ENCODE data around the gene EIF4A3.
A peak's percentile ranks its signal among the peaks of the same experiment; 100 is the strongest.

Gene EIF4A3
- total RNA-seq: 81.3 to 674 (median 230) reads per million in 3 experiments

DNA sequence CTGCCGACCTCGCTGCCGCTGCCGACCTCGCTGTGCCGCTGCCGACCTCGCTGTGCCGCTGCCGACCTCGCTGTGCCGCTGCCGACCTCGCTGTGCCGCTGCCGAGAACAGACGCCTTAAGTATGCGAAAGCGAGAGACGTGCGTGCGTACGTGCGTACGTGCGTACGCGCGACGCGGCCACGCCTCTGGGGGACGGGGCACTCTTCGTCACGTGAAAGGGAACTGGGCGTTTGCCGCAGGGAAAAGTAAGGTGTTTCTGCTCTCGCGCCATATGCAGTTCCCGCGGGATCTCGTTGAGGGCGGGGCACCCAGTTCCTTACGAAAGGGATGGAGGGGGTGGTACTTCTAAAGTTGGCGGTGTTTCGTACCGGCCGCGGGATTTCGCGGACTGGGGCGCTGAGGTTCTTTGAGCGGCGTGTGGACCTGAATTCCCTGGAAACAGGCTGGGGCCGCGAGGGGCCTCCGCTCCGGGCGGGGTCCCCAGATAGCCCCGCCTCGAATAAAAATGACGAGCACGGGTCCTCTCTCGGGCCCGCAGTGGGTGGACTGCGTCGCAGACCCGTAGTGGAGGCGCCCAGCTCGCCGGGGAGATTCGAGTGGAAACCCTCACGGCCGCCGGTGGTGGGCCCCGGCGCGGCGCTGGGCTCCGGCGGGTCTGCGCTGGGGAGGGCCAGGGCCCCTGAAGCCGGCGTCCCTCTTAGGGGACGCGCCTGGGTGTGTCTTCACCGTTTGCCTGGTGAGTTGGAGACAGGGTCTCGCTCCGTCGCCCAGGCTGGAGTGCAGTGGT, at the start of gene EIF4A3:
Gene EIF4A3, minus strand, starts transcription at position 94 of the 788 bp plus-strand sequence. CDS start 167 bp downstream, outside the sequence.
- peak; percentile 98 for DNase-seq

GRCh38 chr17:80196652-80197051, 49.7 kb upstream of the EIF4A3 start:
- no peak for DNase-seq

- DNase-seq: peak; percentile 52
Measured at GRCh38 chr17:80195671-80196529, 49.0 kb upstream of the EIF4A3 start.

DNA sequence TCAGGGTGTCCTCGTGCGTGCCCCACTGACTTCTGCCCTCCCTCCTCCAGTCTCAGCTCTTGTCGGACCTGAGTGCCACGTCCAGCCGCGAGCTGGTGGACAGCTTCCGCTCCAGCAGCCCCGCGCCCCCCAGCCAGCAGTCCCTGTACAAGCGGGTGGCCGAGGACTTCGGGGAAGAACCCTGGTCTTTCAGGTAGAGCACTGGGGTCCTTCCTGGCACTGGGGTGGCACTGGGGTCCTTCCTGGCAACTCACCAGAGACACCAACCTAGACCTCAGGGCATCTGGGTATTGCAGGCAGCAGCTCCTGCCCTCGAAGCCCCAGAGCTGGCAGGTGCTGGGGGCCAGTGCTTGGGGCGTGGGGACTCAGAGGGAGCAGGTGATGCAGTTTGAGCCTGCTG, 48.2 kb upstream of the EIF4A3 start:
- DNase-seq: no peak

DNA sequence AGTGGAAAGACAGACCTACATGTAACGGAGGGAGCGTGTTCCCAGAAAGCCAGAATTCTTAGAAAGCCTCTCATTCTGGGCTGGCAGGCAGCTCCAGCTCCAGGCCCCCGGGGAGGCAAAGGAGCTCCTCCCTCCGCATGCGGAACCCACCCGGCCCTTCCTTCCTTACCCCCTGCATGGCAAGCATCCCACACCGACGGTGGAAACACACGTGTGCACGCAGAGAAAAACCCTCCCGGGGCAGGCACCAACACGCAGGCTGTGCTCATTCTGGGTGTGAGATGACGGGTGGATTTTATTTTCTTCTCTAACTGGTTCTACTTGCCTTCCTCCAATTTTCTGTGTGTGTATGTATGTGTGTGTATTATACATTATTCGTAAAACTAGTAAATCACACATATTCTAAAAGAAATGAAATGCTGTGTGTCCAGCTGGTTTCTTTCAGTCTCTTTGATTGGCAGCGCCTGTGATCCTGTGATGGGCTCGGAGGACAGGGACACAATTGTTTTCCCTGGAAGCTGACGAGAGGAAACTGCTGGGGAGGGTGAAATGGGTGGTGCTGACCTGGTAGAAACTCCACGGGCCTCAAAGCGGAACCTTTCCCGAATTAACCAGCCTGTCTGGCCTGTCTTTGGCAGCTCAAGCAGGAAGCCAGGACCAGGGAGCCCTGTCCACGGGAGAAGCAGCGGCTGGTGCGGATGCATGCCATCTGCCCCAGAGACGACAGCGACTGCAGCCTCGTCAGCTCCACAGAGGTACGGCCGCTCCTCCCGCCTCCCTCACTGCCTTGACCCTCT, 45.1 kb upstream of the EIF4A3 start:
- no peak for DNase-seq

- no peak for DNase-seq
Measured at GRCh38 chr17:80191192-80191591, 44.3 kb upstream of the EIF4A3 start.

- DNase-seq: no peak
Measured at GRCh38 chr17:80190716-80191115, 43.8 kb upstream of the EIF4A3 start.

GRCh38 chr17:80189611-80190010, 42.7 kb upstream of the EIF4A3 start:
- no peak for DNase-seq

DNA sequence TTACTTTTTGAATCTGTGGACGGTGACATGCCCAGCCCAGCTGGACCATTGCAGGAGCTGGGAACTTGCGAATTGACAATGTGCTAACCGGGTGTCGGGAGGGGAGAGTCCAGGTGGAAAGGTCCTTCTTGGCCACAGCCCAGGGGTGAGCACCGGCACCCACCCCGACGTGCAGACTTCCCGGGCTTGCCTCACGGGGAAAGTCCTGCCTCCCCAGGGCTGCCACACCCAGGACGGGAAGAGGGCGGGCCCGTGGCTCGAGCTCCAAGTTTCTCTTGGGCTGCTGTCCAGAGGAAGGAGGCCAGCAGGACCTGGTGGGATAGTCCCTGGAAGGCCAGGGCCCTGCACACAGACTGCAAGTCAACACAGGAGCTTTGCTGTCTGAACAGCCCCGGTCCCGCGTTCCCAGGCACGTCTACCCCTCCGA, 40.6 kb upstream of the EIF4A3 start:
- DNase-seq: no peak

DNA sequence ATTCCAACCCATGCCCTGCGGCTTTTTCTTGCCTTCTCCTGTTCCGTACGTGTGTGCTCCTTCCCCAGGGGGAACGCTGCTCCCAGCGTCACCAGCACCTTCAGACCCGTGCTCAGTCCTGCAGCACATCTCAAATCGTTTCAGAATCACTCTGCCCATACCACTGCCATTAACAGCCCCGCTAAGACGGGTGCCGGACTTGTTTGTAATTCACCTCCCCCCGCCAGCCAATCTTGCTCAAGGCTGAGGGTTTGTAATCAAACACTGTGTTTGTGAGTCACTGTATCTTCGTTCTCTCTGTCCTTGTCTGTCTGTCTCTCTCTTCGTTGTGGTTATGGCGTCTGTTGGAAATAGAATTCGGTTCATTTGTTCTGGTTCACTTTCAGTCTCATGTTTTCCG, 40.2 kb upstream of the EIF4A3 start:
- DNase-seq: no peak

DNA sequence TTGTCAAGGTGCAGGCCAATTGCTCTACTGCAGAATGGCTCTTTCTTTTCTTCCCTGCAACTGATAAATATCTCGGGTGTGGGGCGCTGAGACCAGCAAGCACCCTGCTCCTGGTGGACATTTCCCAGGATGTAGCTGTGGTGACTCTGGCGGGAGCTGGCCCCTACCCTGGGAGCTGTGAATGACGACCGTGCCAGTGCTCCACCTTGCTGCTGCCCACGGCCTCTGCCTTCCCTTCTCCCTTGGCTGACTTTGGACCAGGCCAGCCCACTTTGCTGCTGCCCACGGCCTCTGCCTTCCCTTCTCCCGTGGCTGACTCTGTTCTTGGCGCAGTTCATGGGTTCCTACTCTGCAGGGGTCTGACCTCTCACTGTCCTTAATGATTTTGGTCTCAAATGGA, 39.0 kb upstream of the EIF4A3 start:
- DNase-seq: no peak

- DNase-seq: no peak
Measured at GRCh38 chr17:80184423-80184714, 37.4 kb upstream of the EIF4A3 start.

GRCh38 chr17:80183581-80184422, 36.9 kb upstream of the EIF4A3 start:
- DNase-seq: no peak

- no peak for DNase-seq
Measured at GRCh38 chr17:80182845-80183223, 35.9 kb upstream of the EIF4A3 start.

DNA sequence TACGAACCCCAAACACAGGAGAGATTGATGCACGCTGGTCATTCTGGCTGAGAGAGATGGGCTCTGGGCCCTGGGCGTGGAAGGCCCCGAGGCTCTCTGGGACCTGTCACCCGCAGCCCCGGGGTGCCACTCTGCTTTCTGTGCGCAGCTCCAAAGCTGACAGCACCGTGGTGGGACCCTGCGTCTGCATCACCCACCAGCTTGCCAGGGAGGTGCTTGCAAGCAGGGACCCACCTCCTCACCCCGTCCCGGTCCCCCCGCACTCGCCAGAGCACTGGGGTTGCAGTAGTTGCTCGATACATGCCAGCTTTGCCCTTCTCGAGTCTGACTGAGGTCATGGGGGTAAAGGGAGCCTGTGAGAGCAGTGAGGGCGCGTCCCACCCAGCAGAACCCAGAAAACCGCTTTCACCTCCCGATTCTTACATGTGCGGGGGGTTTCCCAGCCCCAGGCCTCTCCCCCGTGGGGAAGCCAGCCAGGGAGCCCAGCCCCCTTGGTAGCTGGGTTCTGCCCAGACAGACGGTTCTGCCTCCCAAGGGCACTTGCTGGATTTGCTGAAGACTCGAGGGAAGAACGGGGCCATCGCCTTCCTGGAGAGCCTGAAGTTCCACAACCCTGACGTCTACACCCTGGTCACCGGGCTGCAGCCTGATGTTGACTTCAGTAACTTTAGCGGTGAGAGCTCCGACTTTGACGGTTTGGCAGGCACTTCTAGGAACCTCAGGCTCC, 35.4 kb upstream of the EIF4A3 start:
- DNase-seq: no peak

DNA sequence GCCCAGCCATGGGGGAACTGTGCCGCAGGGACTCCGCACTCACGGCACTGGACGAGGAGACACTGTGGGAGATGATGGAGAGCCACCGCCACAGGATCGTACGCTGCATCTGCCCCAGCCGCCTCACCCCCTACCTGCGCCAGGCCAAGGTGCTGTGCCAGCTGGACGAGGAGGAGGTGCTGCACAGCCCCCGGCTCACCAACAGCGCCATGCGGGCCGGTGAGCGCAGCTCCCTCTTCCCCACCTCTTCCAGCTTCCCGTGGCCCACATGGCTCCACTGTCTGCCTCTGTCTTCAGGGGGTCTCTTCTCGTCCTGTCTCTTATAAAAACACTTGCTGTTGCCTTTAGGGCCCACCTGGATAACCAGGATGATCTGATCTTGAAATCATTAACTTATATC, 34.5 kb upstream of the EIF4A3 start:
- no peak for DNase-seq

DNA sequence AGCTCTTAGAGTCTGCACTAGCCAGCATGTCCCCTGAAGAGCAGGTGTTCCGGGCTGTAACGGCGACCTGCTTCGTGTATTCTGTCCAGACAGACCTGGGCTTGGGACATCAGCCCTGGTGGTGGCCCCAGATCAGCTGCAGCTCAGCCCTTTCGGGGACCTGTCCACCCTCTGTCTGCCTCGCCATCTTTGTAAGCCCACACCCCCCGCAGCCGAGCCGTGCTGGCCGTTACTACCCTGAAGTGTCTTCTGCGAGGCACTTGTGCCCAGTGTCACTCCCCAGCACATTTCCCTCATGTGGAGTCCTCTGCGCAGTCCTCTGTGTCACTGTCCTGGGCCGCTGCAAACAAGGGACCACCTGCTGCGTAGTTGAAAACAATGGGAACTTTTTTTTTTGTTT, 33.3 kb upstream of the EIF4A3 start:
- DNase-seq: no peak

DNA sequence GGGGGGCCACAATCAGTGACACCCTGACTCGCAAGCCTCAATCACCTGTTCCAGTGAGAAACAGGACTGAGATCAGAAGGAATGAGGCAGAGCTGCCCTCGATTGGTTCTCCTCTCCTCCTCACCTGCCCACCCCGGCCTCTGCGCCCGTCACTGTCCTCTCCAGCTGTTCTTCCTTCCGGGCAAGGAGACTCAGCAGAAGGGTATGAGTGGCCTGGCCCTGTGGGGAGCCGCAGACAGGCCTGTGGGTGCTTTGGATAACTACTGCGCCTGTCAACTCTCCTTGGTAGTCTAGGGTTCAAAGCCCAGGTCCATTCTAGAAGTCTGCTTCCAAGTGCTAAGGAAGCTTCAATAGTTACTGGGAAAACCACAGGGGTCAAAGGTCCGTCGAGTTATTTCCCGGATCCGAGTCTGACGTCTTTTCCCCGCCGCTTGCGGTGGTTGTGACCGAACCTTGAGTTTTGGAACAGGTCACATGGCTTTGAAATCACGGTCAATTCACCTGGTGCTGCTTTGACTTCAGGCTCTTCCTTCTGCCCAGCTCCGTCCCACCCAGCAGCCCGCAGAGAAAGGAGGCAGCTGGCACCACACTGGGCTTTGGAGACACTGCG, 31.2 kb upstream of the EIF4A3 start:
- no peak for DNase-seq

DNA sequence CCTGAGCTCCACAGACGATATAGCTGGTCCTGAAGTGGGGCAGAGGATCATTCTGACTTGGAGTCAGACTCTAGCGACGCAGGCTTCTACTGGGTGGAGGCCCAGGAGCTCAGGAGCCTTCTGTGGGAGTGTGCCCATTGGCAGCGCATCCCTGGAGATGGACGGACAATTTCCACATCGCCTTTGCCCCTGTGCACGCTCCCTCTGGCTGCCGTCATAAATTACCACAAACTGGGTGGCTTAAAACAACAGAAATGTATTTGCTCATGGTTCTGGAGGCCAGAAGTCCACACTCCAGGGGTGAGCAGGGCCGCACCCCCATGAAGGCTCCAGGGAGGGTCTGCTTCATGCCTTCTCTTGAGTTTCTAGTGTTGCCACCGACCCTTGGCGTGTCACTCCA, 29.8 kb upstream of the EIF4A3 start:
- DNase-seq: no peak

GRCh38 chr17:80173916-80174315, 27.0 kb upstream of the EIF4A3 start:
- no peak for DNase-seq

- DNase-seq: no peak
Measured at GRCh38 chr17:80173126-80173525, 26.2 kb upstream of the EIF4A3 start.
